ENCODE measurements around the gene SKIL. TPM values are rescaled to one million over a fixed set of nuclear protein-coding genes. Genes with fewer than 3 reads are reported as not detected.

SKIL gene
- total and polyA plus RNA-seq, 12 donors = 8.7 to 52.1 (median 42.0) TPM

DNA sequence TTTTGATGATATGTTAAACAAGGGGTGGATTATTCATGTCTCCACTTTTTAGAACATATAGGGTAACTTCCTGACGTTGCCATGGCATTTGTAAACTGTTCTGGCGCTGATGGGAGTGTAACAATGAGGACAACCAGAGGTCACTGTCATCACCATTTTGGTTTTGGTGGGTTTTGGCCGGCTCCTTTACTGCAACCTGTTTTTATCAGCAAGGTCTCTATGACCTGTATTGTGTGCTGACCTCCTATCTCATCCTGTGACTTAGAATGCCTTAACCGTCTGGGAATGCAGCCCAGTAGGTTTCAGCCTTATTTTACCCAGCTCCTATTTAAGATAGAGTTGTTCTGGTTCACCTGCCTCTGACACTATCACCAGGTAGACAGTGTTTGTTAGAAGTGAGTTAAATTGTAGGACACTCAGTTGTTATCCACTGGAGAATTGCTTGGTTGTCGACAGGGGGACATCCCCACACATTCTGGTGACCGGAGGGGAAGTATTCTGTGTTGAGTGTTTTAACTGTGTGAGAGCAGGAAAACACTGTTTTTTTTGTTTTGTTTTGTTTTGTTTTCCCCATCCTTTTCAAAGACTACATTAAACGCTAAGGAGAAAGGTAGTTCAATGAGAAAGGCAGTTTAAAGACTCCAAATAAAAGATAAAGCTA, 36.9 kb upstream of the SKIL start:
- H3K4me3 ChIP-seq = no peak overlapping the region
- H3K27me3 ChIP-seq = no peaks in the 10 kb centered on the region
- no peaks in the 10 kb centered on the region for H3K36me3 ChIP-seq (replicated peaks in 1 of 2)
- no peaks in the 10 kb centered on the region for H3K9me3 ChIP-seq (replicated peaks in 1 of 3)
- 56 to 65% (median 62%) methylated on average over 7 of the region's 7 CpGs for WGBS, 4 donors
- DNase-seq = no peak
- TF ChIP-seq CTCF (IDR thresholded peaks at IDR 0.05) = no peak
- TF ChIP-seq POLR2A (IDR thresholded peaks at IDR 0.05) = no peak
- intact Hi-C loops (cut with DNase I) = no loop called here
- H3K27ac ChIP-seq = no peak overlapping the region
- H3K4me1 ChIP-seq (replicated peaks in 1 of 2) = no peaks in the 10 kb centered on the region

DNA sequence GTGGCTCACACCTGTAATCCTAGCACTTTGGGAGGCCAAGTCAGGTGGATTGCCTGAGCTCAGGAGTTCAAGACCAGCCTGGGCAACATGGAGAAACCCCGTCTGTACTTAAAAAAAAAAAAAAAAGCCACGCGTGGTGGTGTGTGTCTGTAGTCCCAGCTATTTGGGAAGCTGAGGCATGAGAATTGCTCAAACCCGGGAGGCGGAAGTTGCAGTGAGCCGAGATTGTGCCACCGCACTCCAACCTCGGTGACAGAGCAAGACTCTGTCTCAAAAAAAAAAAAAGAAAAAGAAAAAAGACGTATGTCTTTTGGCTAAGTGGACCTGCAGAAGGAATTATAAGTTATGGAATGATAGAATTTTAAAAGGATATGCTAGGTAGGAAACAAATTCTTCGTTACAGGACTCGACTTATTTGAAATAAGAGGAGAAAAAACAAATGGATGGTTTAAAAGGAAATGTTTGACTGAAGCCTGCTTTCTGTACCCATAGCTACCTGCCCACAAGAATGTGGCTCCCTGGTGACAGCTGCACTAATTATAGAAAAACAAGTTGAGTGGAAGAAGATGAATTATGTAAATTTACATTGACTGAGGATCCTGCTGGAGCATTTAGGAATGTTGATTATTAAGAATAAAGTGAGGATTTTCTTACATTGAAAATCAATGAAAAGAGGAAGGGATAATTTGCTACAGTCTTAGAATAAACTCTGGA, 36.0 kb upstream of the SKIL start:
- WGBS, 4 donors = 87 to 93% (median 90%) methylated on average over 11 of the region's 11 CpGs
- H3K4me3 ChIP-seq = no peak overlapping the region
- H3K9me3 ChIP-seq (replicated peaks in 1 of 3) = no peaks in the 10 kb centered on the region
- H3K27me3 ChIP-seq = no peaks in the 10 kb centered on the region
- H3K27ac ChIP-seq = no peak overlapping the region
- no peaks in the 10 kb centered on the region for H3K36me3 ChIP-seq (replicated peaks in 1 of 2)
- no peaks in the 10 kb centered on the region for H3K4me1 ChIP-seq (replicated peaks in 1 of 2)
- no peak for DNase-seq
- no peak for TF ChIP-seq CTCF (IDR thresholded peaks at IDR 0.05)
- TF ChIP-seq POLR2A (IDR thresholded peaks at IDR 0.05) = no peak
- intact Hi-C loops (cut with DNase I) = no loop called here

- no peak for DNase-seq
- H3K4me3 ChIP-seq = no peak overlapping the region
- H3K27me3 ChIP-seq = no peaks in the 10 kb centered on the region
- WGBS, 4 donors = 74 to 80% (median 75%) methylated on average over 10 of the region's 10 CpGs
- no peaks in the 10 kb centered on the region for H3K36me3 ChIP-seq (replicated peaks in 1 of 2)
- H3K4me1 ChIP-seq (replicated peaks in 1 of 2) = no peaks in the 10 kb centered on the region
- intact Hi-C loops (cut with DNase I) = no loop called here
- H3K9me3 ChIP-seq (replicated peaks in 1 of 3) = no peaks in the 10 kb centered on the region
- TF ChIP-seq CTCF (IDR thresholded peaks at IDR 0.05) = no peak
- no peak for TF ChIP-seq POLR2A (IDR thresholded peaks at IDR 0.05)
- H3K27ac ChIP-seq = no peak overlapping the region
Measured at GRCh38 chr3:170322566-170323269, 34.8 kb upstream of the SKIL start.

GRCh38 chr3:170323331-170323730, 34.2 kb upstream of the SKIL start:
- Histone ChIP-seq H3K4me1 (replicated peaks in 1 of 2) (no peaks in the 10 kb centered on the region), H3K27me3 (no peaks in the 10 kb centered on the region), H3K27ac (no peak overlapping the region), H3K36me3 (replicated peaks in 1 of 2) (no peaks in the 10 kb centered on the region), H3K9me3 (replicated peaks in 1 of 3) (no peaks in the 10 kb centered on the region), H3K4me3 (no peak overlapping the region)
- DNase-seq = no peak
- WGBS, 4 donors = 84 to 96% (median 91%) methylated on average over 6 of the region's 6 CpGs
- intact Hi-C loops (cut with DNase I) = no loop called here
- TF ChIP-seq POLR2A (IDR thresholded peaks at IDR 0.05) = no peak
- TF ChIP-seq CTCF (IDR thresholded peaks at IDR 0.05) = no peak

Data from adrenal gland (tissue), 12 donors.